Astrocyte (in vitro differentiated cells and primary cell): ENCODE data around the gene CHD1L. TPM values are rescaled to one million over a fixed set of nuclear protein-coding genes. Genes with fewer than 3 reads are reported as not detected.

Source experiments
- DNase-seq: peaks from one replicate; pipeline ENCODE4 v3.0.0-alpha.2; 2010; ENCODE audit warnings: low read depth
- FAIRE-seq: peaks from 2 replicates; lab custom pipeline; 2011; peaks lifted over from hg19 to GRCh38; lab: Jason Lieb, UNC
- H2AFZ ChIP-seq: 2 replicates; pipeline ENCODE4 v1.6.0; 2012; ENCODE audit warnings: low read depth, low read length, inconsistent platforms
- H3K27ac ChIP-seq: 2 replicates; pipeline ENCODE4 v1.5.1; 2011; ENCODE audit warnings: low read depth, low read length, inconsistent platforms
- H3K27me3 ChIP-seq: 2 replicates; pipeline ENCODE4 v1.6.0; 2011; ENCODE audit warnings: low read length, inconsistent platforms; ENCODE audit not compliant: insufficient read depth
- H3K36me3 ChIP-seq: 2 replicates; pipeline ENCODE4 v1.5.1; 2011; ENCODE audit warnings: low read length, inconsistent platforms; ENCODE audit not compliant: insufficient read depth
- H3K4me1 ChIP-seq: 2 replicates; pipeline ENCODE4 v1.5.1; 2011; ENCODE audit warnings: low read length, inconsistent platforms; ENCODE audit not compliant: insufficient read depth
- H3K4me2 ChIP-seq: 2 replicates; pipeline ENCODE4 v1.6.0; 2012; ENCODE audit warnings: low read length, inconsistent platforms
- H3K4me3 ChIP-seq: 2 replicates; pipeline ENCODE4 v1.5.1; 2011; ENCODE audit warnings: low read depth, mild to moderate bottlenecking, low read length, inconsistent platforms; ENCODE audit not compliant: insufficient read depth
- H3K79me2 ChIP-seq: 2 replicates; pipeline ENCODE4 v1.6.0; 2012; ENCODE audit warnings: mild to moderate bottlenecking, low read length, inconsistent platforms; ENCODE audit not compliant: insufficient read depth
- H3K9ac ChIP-seq: 2 replicates; pipeline ENCODE4 v1.6.0; 2012; ENCODE audit warnings: mild to moderate bottlenecking, low read length, inconsistent platforms
- H3K9me3 ChIP-seq: 2 replicates; pipeline ENCODE4 v1.5.1; 2012; ENCODE audit warnings: low read depth, mild to moderate bottlenecking, low read length, inconsistent platforms; ENCODE audit not compliant: insufficient read depth
- H4K20me1 ChIP-seq: 2 replicates; pipeline ENCODE4 v1.6.0; 2012; ENCODE audit warnings: low read length, inconsistent platforms; ENCODE audit not compliant: insufficient read depth
- H3K27ac Mint-ChIP-seq: one replicate; pipeline ENCODE4 v1.8.0; 2021; ENCODE audit warnings: mild to moderate bottlenecking, mixed read lengths; ENCODE audit not compliant: unreplicated experiment
- H3K27me3 Mint-ChIP-seq: one replicate; pipeline ENCODE4 v1.8.0; 2021; ENCODE audit warnings: low read depth, mixed read lengths; ENCODE audit not compliant: unreplicated experiment
- H3K36me3 Mint-ChIP-seq: one replicate; pipeline ENCODE4 v1.8.0; 2021; ENCODE audit warnings: low read depth, mixed read lengths; ENCODE audit not compliant: unreplicated experiment
- H3K4me1 Mint-ChIP-seq: one replicate; pipeline ENCODE4 v1.8.0; 2021; ENCODE audit warnings: low read depth, mixed read lengths; ENCODE audit not compliant: unreplicated experiment
- H3K4me3 Mint-ChIP-seq: one replicate; pipeline ENCODE4 v1.8.0; 2021; ENCODE audit warnings: mild to moderate bottlenecking, moderate library complexity, mixed read lengths; ENCODE audit not compliant: unreplicated experiment
- H3K9me3 Mint-ChIP-seq: one replicate; pipeline ENCODE4 v1.8.0; 2021; ENCODE audit warnings: mild to moderate bottlenecking, mixed read lengths; ENCODE audit not compliant: unreplicated experiment
- CTCF ChIP-seq: IDR thresholded peaks from 2 replicates; pipeline ENCODE4 v1.5.1; 2011; ENCODE audit warnings: low read depth, mild to moderate bottlenecking, inconsistent platforms, low read length, moderate library complexity; ENCODE audit not compliant: insufficient read depth
- EZH2 ChIP-seq: IDR thresholded peaks from 2 replicates; pipeline ENCODE4 v1.6.1; 2012; ENCODE audit warnings: mild to moderate bottlenecking, low read length, inconsistent platforms; ENCODE audit not compliant: insufficient read depth
- total RNA-seq: library from RNA; stranded (reverse); gene quantifications from 2 replicates; pipeline ENCODE4 v1.2.1, GENCODE V29; 2021

The CHD1L gene
- total RNA-seq, 1 donor from 2014 or later, result 44.2 TPM

GRCh38 chr1:147214325-147214724, 28.2 kb upstream of the CHD1L start:
- H3K4me1 Mint-ChIP-seq, result peaks cover 14% of the 10 kb centered on the region
- no peaks in the 10 kb centered on the region for H3K79me2 ChIP-seq
- peak overlapping the region; percentile 12 for H3K27ac Mint-ChIP-seq
- no peaks in the 10 kb centered on the region for H3K27me3 ChIP-seq
- H3K27me3 Mint-ChIP-seq, result no peaks in the 10 kb centered on the region
- no peaks in the 10 kb centered on the region for H3K9me3 Mint-ChIP-seq
- no peak overlapping the region for H3K27ac ChIP-seq
- no peaks in the 10 kb centered on the region for H3K36me3 ChIP-seq
- DNase-seq (no peak), FAIRE-seq (no peak)
- TF ChIP-seq EZH2, result no peak
- TF ChIP-seq CTCF, result no peak
- H3K4me3 Mint-ChIP-seq, result no peak overlapping the region
- no peaks in the 10 kb centered on the region for H4K20me1 ChIP-seq
- no peaks in the 10 kb centered on the region for H3K36me3 Mint-ChIP-seq
- H3K4me2 ChIP-seq, result no peak overlapping the region
- no peak overlapping the region for H3K9ac ChIP-seq
- H3K4me1 ChIP-seq, result no peaks in the 10 kb centered on the region
- H3K4me3 ChIP-seq, result no peak overlapping the region
- H2AFZ ChIP-seq, result no peak overlapping the region
- H3K9me3 ChIP-seq, result no peaks in the 10 kb centered on the region

- Histone ChIP-seq H3K4me2 (no peak overlapping the region), H3K36me3 (no peaks in the 10 kb centered on the region), H3K79me2 (no peaks in the 10 kb centered on the region), H2AFZ (no peak overlapping the region), H3K27me3 (no peaks in the 10 kb centered on the region), H4K20me1 (no peaks in the 10 kb centered on the region), H3K27ac (no peak overlapping the region), H3K9me3 (no peaks in the 10 kb centered on the region), H3K9ac (no peak overlapping the region), H3K4me3 (no peak overlapping the region), H3K4me1 (no peaks in the 10 kb centered on the region)
- H3K27me3 Mint-ChIP-seq, result no peaks in the 10 kb centered on the region
- H3K27ac Mint-ChIP-seq, result no peak overlapping the region
- no peak overlapping the region for H3K4me3 Mint-ChIP-seq
- TF ChIP-seq EZH2 (no peak), CTCF (no peak)
- peaks cover 14% of the 10 kb centered on the region for H3K4me1 Mint-ChIP-seq
- H3K9me3 Mint-ChIP-seq, result no peaks in the 10 kb centered on the region
- DNase-seq, result no peak
- no peak for FAIRE-seq
- H3K36me3 Mint-ChIP-seq, result no peaks in the 10 kb centered on the region
These were observed 27.5 kb upstream of the CHD1L start for GRCh38 chr1:147214842-147215539.

GRCh38 chr1:147215540-147215916, 27.0 kb upstream of the CHD1L start:
- Mint-ChIP-seq H3K9me3 (no peaks in the 10 kb centered on the region), H3K27me3 (no peaks in the 10 kb centered on the region)
- FAIRE-seq, result no peak

More at GRCh38 chr1:147215540-147215916, 27.0 kb upstream of the CHD1L start:
- Mint-ChIP-seq H3K27ac (no peak overlapping the region), H3K4me3 (no peak overlapping the region), H3K4me1 (peaks cover 14% of the 10 kb centered on the region), H3K36me3 (no peaks in the 10 kb centered on the region)
- no peaks in the 10 kb centered on the region for H3K27me3 ChIP-seq
- H3K4me2 ChIP-seq, result no peak overlapping the region
- no peaks in the 10 kb centered on the region for H3K4me1 ChIP-seq
- TF ChIP-seq CTCF (no peak), EZH2 (no peak)
- no peaks in the 10 kb centered on the region for H3K79me2 ChIP-seq
- H3K36me3 ChIP-seq, result no peaks in the 10 kb centered on the region
- H3K9me3 ChIP-seq, result no peaks in the 10 kb centered on the region
- no peak overlapping the region for H2AFZ ChIP-seq
- no peaks in the 10 kb centered on the region for H4K20me1 ChIP-seq
- no peak overlapping the region for H3K4me3 ChIP-seq
- H3K9ac ChIP-seq, result no peak overlapping the region
- no peak for DNase-seq
- H3K27ac ChIP-seq, result no peak overlapping the region
